WTC11 (cell line): ENCODE measurements around the gene DSTN.

ENCODE experiments used
- ELF4 ChIP-seq: sonication (generic); formaldehyde crosslinking; IDR thresholded peaks from 2 replicates; pipeline ENCODE4 v1.8.1; 2022; ENCODE audit warnings: low read depth, mild to moderate bottlenecking, moderate library complexity, missing genetic modification reagents
- TF ChIP-seq, protein P1 (sequence below): fragments of 200-600 bp; IDR thresholded peaks from 2 replicates; pipeline ENCODE4 v1.8.0; 2022; ENCODE audit warnings: antibody characterized with exemption
- TF ChIP-seq, protein P2 (sequence below): sonication (generic); formaldehyde crosslinking; conservative IDR thresholded peaks from 2 replicates; pipeline ENCODE4 v1.8.1; 2022; ENCODE audit warnings: mild to moderate bottlenecking, missing genetic modification reagents

DNA sequence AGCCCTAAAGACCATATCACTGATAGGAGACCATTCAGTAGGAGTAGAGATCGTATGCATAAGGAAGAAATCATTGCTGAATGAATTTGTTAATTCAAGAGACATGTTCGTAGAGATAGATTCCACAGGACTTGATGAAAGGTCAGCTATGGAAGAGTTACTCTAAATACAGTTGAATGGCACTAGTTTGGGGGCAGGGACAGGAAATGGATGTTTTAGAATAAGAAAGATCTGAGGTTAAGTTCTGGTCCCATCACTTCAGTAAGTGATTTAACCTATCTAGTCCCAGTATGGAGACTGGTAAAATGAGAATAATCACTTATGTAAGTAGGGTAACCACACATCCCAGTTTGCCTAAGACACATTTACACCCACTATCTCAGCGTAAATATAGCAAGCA, 35.8 kb upstream of the DSTN start:
- TF ChIP-seq, protein P1, sequence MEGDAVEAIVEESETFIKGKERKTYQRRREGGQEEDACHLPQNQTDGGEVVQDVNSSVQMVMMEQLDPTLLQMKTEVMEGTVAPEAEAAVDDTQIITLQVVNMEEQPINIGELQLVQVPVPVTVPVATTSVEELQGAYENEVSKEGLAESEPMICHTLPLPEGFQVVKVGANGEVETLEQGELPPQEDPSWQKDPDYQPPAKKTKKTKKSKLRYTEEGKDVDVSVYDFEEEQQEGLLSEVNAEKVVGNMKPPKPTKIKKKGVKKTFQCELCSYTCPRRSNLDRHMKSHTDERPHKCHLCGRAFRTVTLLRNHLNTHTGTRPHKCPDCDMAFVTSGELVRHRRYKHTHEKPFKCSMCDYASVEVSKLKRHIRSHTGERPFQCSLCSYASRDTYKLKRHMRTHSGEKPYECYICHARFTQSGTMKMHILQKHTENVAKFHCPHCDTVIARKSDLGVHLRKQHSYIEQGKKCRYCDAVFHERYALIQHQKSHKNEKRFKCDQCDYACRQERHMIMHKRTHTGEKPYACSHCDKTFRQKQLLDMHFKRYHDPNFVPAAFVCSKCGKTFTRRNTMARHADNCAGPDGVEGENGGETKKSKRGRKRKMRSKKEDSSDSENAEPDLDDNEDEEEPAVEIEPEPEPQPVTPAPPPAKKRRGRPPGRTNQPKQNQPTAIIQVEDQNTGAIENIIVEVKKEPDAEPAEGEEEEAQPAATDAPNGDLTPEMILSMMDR, result no peak
- TF ChIP-seq, protein P2, sequence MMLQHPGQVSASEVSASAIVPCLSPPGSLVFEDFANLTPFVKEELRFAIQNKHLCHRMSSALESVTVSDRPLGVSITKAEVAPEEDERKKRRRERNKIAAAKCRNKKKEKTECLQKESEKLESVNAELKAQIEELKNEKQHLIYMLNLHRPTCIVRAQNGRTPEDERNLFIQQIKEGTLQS (CRISPR knock-in tag), result no peak
- no peak for TF ChIP-seq ELF4 (CRISPR knock-in tag)
